Measurements from ENCODE around the gene ADAMTSL1. TPM values are rescaled to one million over a fixed set of nuclear protein-coding genes. Genes with fewer than 3 reads are reported as not detected.
"Not testable (repeated sequence)": the region's sequence is repeated elsewhere in the genome, so short reads cannot be mapped to it uniquely, and the experiment has no call there.

The ADAMTSL1 gene
- total RNA-seq, 2 donors from 2014 or later = 13.5 to 18.9 TPM

GRCh38 chr9:18920141-18921084, 446.5 kb downstream of the ADAMTSL1 start:
- DNase-seq = no peak
- intact Hi-C loops (cut with DNase I, micrococcal nuclease) = no loop called here
- ATAC-seq = peak; percentile 88

GRCh38 chr9:18921366-18922075, 447.6 kb downstream of the ADAMTSL1 start:
- ATAC-seq (no peak), DNase-seq (no peak)
- intact Hi-C loops (cut with DNase I, micrococcal nuclease) = no loop called here

- intact Hi-C loops (cut with DNase I, micrococcal nuclease) = no loop called here
- DNase-seq (no peak), ATAC-seq (no peak)
Measured at GRCh38 chr9:18922161-18922885, 448.4 kb downstream of the ADAMTSL1 start.

GRCh38 chr9:18923167-18923566, 449.2 kb downstream of the ADAMTSL1 start:
- intact Hi-C loops (cut with DNase I, micrococcal nuclease) = no loop called here
- ATAC-seq = no peak
- DNase-seq = no peak

- intact Hi-C loops (cut with DNase I, micrococcal nuclease) = no loop called here
- ATAC-seq (no peak), DNase-seq (no peak)
Measured at GRCh38 chr9:18923671-18924430, 449.9 kb downstream of the ADAMTSL1 start.

GRCh38 chr9:18925880-18926279, 451.9 kb downstream of the ADAMTSL1 start:
- intact Hi-C loops (cut with DNase I, micrococcal nuclease) = no loop called here
- no peak for ATAC-seq
- DNase-seq = no peak

GRCh38 chr9:18926513-18926912, 452.6 kb downstream of the ADAMTSL1 start:
- no peak for ATAC-seq
- intact Hi-C loops (cut with DNase I, micrococcal nuclease) = no loop called here
- no peak for DNase-seq

- intact Hi-C loops (cut with DNase I, micrococcal nuclease) = no loop called here
Measured at GRCh38 chr9:18928711-18929110, 454.8 kb downstream of the ADAMTSL1 start.

GRCh38 chr9:18930611-18931010, 456.7 kb downstream of the ADAMTSL1 start:
- DNase-seq; intact Hi-C loops (cut with DNase I, micrococcal nuclease); ATAC-seq: not testable (repeated sequence)

More at GRCh38 chr9:18928711-18929110, 454.8 kb downstream of the ADAMTSL1 start:
- ATAC-seq (no peak), DNase-seq (no peak)

- DNase-seq (no peak), ATAC-seq (no peak)
- intact Hi-C loops (cut with DNase I, micrococcal nuclease) = no loop called here
Measured at GRCh38 chr9:18935541-18935940, 461.6 kb downstream of the ADAMTSL1 start.

GRCh38 chr9:18936094-18936871, 462.3 kb downstream of the ADAMTSL1 start:
- DNase-seq (no peak), ATAC-seq (no peak)
- intact Hi-C loops (cut with DNase I, micrococcal nuclease) = no loop called here

- DNase-seq (no peak), ATAC-seq (no peak)
- intact Hi-C loops (cut with DNase I, micrococcal nuclease) = no loop called here
Measured at GRCh38 chr9:18939943-18940342, 466.0 kb downstream of the ADAMTSL1 start.

GRCh38 chr9:18941060-18941740, 467.2 kb downstream of the ADAMTSL1 start:
- ATAC-seq = no peak
- intact Hi-C loops (cut with DNase I, micrococcal nuclease) = no loop called here

GRCh38 chr9:18942801-18943200, 468.8 kb downstream of the ADAMTSL1 start:
- no peak for ATAC-seq

More at GRCh38 chr9:18941060-18941740, 467.2 kb downstream of the ADAMTSL1 start:
- no peak for DNase-seq

GRCh38 chr9:18947892-18948339, 474.0 kb downstream of the ADAMTSL1 start:
- intact Hi-C loops (cut with DNase I, micrococcal nuclease) = no loop called here
- ATAC-seq (no peak), DNase-seq (no peak)

More at GRCh38 chr9:18942801-18943200, 468.8 kb downstream of the ADAMTSL1 start:
- DNase-seq = no peak
- intact Hi-C loops (cut with DNase I, micrococcal nuclease) = no loop called here

- no peak for ATAC-seq
- intact Hi-C loops (cut with DNase I, micrococcal nuclease) = no loop called here
Measured at GRCh38 chr9:18951936-18952335, 478.0 kb downstream of the ADAMTSL1 start.

GRCh38 chr9:18955626-18956025, 481.7 kb downstream of the ADAMTSL1 start:
- ATAC-seq (no peak), DNase-seq (no peak)
- intact Hi-C loops (cut with DNase I, micrococcal nuclease) = no loop called here

More at GRCh38 chr9:18951936-18952335, 478.0 kb downstream of the ADAMTSL1 start:
- no peak for DNase-seq
